ENCODE data around the gene CRIP1. TPM values are rescaled to one million over a fixed set of nuclear protein-coding genes. Genes with fewer than 3 reads are reported as not detected.

CRIP1 gene
- total RNA-seq, 1 experiment from 2014 or later = 17.3 TPM

GRCh38 chr14:105448706-105449111 lies 38.0 kb upstream of the CRIP1 start:
- peak; percentile 23 for DNase-seq
- Histone ChIP-seq H3K36me3 (peaks cover 6% of the 10 kb centered on the region), H3K27me3 (no peaks in the 10 kb centered on the region), H3K9me3 (no peaks in the 10 kb centered on the region), H3K4me3 (no peak overlapping the region)

GRCh38 chr14:105449276-105450122 lies 37.2 kb upstream of the CRIP1 start:
- no peak overlapping the region for H3K4me3 ChIP-seq
- peaks cover 6% of the 10 kb centered on the region for H3K36me3 ChIP-seq
- no peaks in the 10 kb centered on the region for H3K9me3 ChIP-seq
- DNase-seq = no peak
- no peaks in the 10 kb centered on the region for H3K27me3 ChIP-seq

- DNase-seq = no peak
- H3K27me3 ChIP-seq = no peaks in the 10 kb centered on the region
- H3K9me3 ChIP-seq = no peaks in the 10 kb centered on the region
- H3K4me3 ChIP-seq = no peak overlapping the region
- H3K36me3 ChIP-seq = peaks cover 6% of the 10 kb centered on the region
Observed at GRCh38 chr14:105450123-105450505, 36.6 kb upstream of the CRIP1 start.

GRCh38 chr14:105450864-105451720 lies 35.6 kb upstream of the CRIP1 start:
- no peak for DNase-seq
- no peaks in the 10 kb centered on the region for H3K9me3 ChIP-seq
- H3K4me3 ChIP-seq = no peak overlapping the region
- H3K36me3 ChIP-seq = peaks cover 6% of the 10 kb centered on the region
- no peaks in the 10 kb centered on the region for H3K27me3 ChIP-seq

- no peaks in the 10 kb centered on the region for H3K27me3 ChIP-seq
- peaks cover 6% of the 10 kb centered on the region for H3K36me3 ChIP-seq
- no peak for DNase-seq
- H3K9me3 ChIP-seq = no peaks in the 10 kb centered on the region
- H3K4me3 ChIP-seq = no peak overlapping the region
Observed at GRCh38 chr14:105452963-105453362, 33.7 kb upstream of the CRIP1 start.

GRCh38 chr14:105453847-105454246 lies 32.8 kb upstream of the CRIP1 start:
- Histone ChIP-seq H3K36me3 (peaks cover 6% of the 10 kb centered on the region), H3K4me3 (no peak overlapping the region), H3K27me3 (no peaks in the 10 kb centered on the region), H3K9me3 (no peaks in the 10 kb centered on the region)
- DNase-seq = no peak

GRCh38 chr14:105455086-105455640 lies 31.5 kb upstream of the CRIP1 start:
- Histone ChIP-seq H3K27me3 (no peaks in the 10 kb centered on the region), H3K9me3 (no peaks in the 10 kb centered on the region), H3K4me3 (no peak overlapping the region), H3K36me3 (peaks cover 6% of the 10 kb centered on the region)
- DNase-seq = no peak

GRCh38 chr14:105455766-105456660 lies 30.7 kb upstream of the CRIP1 start:
- no peak overlapping the region for H3K4me3 ChIP-seq
- no peak for DNase-seq
- no peaks in the 10 kb centered on the region for H3K9me3 ChIP-seq
- H3K36me3 ChIP-seq = peaks cover 6% of the 10 kb centered on the region
- H3K27me3 ChIP-seq = no peaks in the 10 kb centered on the region

- peaks cover 5% of the 10 kb centered on the region for H3K36me3 ChIP-seq
- no peak for DNase-seq
- no peaks in the 10 kb centered on the region for H3K9me3 ChIP-seq
- H3K27me3 ChIP-seq = no peaks in the 10 kb centered on the region
- no peak overlapping the region for H3K4me3 ChIP-seq
Observed at GRCh38 chr14:105456736-105457617, 29.7 kb upstream of the CRIP1 start.

GRCh38 chr14:105458010-105458409 lies 28.7 kb upstream of the CRIP1 start:
- Histone ChIP-seq H3K9me3 (no peaks in the 10 kb centered on the region), H3K4me3 (no peak overlapping the region), H3K36me3 (no peaks in the 10 kb centered on the region; the same call in 1 of the 2 replicates), H3K27me3 (no peaks in the 10 kb centered on the region)
- no peak for DNase-seq

- Histone ChIP-seq H3K4me3 (no peak overlapping the region), H3K9me3 (no peaks in the 10 kb centered on the region), H3K27me3 (no peaks in the 10 kb centered on the region), H3K36me3 (no peaks in the 10 kb centered on the region)
- no peak for DNase-seq
Observed at GRCh38 chr14:105458571-105458970, 28.1 kb upstream of the CRIP1 start.

- H3K36me3 ChIP-seq = no peaks in the 10 kb centered on the region
- no peaks in the 10 kb centered on the region for H3K9me3 ChIP-seq
- H3K4me3 ChIP-seq = no peak overlapping the region
- no peak for DNase-seq
- H3K27me3 ChIP-seq = no peaks in the 10 kb centered on the region
Observed at GRCh38 chr14:105460116-105460515, 26.6 kb upstream of the CRIP1 start.

GRCh38 chr14:105460616-105461015 lies 26.1 kb upstream of the CRIP1 start:
- H3K9me3 ChIP-seq = no peaks in the 10 kb centered on the region
- no peaks in the 10 kb centered on the region for H3K36me3 ChIP-seq
- no peak overlapping the region for H3K4me3 ChIP-seq
- no peaks in the 10 kb centered on the region for H3K27me3 ChIP-seq
- no peak for DNase-seq

GRCh38 chr14:105461903-105462302 lies 24.8 kb upstream of the CRIP1 start:
- H3K9me3 ChIP-seq = no peaks in the 10 kb centered on the region
- H3K27me3 ChIP-seq = no peaks in the 10 kb centered on the region
- no peak for DNase-seq
- H3K36me3 ChIP-seq = no peaks in the 10 kb centered on the region
- H3K4me3 ChIP-seq = no peak overlapping the region

GRCh38 chr14:105464501-105464900 lies 22.2 kb upstream of the CRIP1 start:
- no peak overlapping the region for H3K4me3 ChIP-seq
- DNase-seq = no peak
- H3K9me3 ChIP-seq = no peaks in the 10 kb centered on the region
- peaks cover 5% of the 10 kb centered on the region; the same call in 1 of the 2 replicates for H3K36me3 ChIP-seq
- no peaks in the 10 kb centered on the region for H3K27me3 ChIP-seq
